Endothelial cell of umbilical vein (primary cell): ENCODE measurements around the gene CNTNAP2. TPM values are rescaled to one million over a fixed set of nuclear protein-coding genes. Genes with fewer than 3 reads are reported as not detected.

Experiments
- BruUV-seq: library from RNA; stranded (reverse); fragments of 400-500 nt; replicated peaks from 2 replicates; lab custom pipeline; 2021; lab: Mats Ljungman, UMichigan
- CTCF ChIA-PET: fragments of 300-600, 350-600 bp; sonication (Branson Sonifier 250); formaldehyde crosslinking; loops from one replicate; lab custom pipeline; 2021; ENCODE audit warnings: antibody characterized with exemption, inconsistent platforms; lab: Charles Lee
- POLR2A ChIA-PET: fragments of 300-600, 350-600 bp; sonication (Branson Sonifier 250); formaldehyde crosslinking; loops from one replicate; lab custom pipeline; 2021; ENCODE audit warnings: antibody characterized with exemption, inconsistent platforms; lab: Charles Lee
- DNase-seq: peaks from one replicate; pipeline ENCODE4 v3.0.0-alpha.2; 2011; ENCODE audit warnings: low read depth, low spot score
- FAIRE-seq: peaks from 2 replicates; lab custom pipeline; 2011; peaks lifted over from hg19 to GRCh38; lab: Jason Lieb, UNC
- H2AFZ ChIP-seq: 2 replicates; pipeline ENCODE4 v1.6.0; 2012; ENCODE audit warnings: low read depth, low read length, control low read depth, inconsistent platforms
- H3K27ac ChIP-seq: 2 replicates; pipeline ENCODE4 v1.5.1; 2011; ENCODE audit warnings: low read depth, mild to moderate bottlenecking, control low read depth, low read length, moderate library complexity; ENCODE audit not compliant: insufficient read depth
- H3K27me3 ChIP-seq, 2 experiments: 2 replicates each; pipeline versions ENCODE4 v1.6.0 to v1.6.1; 2011; ENCODE audit warnings: low read length in 2 of 2, mixed read lengths in 1 of 2; ENCODE audit not compliant: control insufficient read depth in 2 of 2, insufficient read depth in 2 of 2
- H3K36me3 ChIP-seq, 2 experiments: 2 replicates in 1 of 2; 3 replicates in 1 of 2; pipeline ENCODE4 v1.5.1; 2011; ENCODE audit warnings: low read length in 2 of 2, mild to moderate bottlenecking in 1 of 2, moderate library complexity in 1 of 2; ENCODE audit not compliant: control insufficient read depth in 2 of 2, insufficient read depth in 2 of 2; ENCODE audit errors: extremely low read depth in 1 of 2
- H3K4me1 ChIP-seq: 3 replicates; pipeline ENCODE4 v1.5.1; 2011; ENCODE audit warnings: mild to moderate bottlenecking, low read length; ENCODE audit not compliant: control insufficient read depth, insufficient read depth; ENCODE audit errors: extremely low read depth
- H3K4me2 ChIP-seq: 2 replicates; pipeline ENCODE4 v1.6.1; 2011; ENCODE audit warnings: low read length, control low read depth, mixed read lengths; ENCODE audit not compliant: insufficient read depth
- H3K4me3 ChIP-seq, 3 experiments: fragments of 200-600 bp in 1 of 3; sonication (generic), shearing (Covaris generic) in 1 of 3; replicated peaks in 1 of 3; 2 replicates each; pipeline ENCODE4 v1.5.1; 2011 to 2016; ENCODE audit warnings: control low read depth in 3 of 3, low read length in 3 of 3, mild to moderate bottlenecking in 2 of 3, inconsistent platforms in 1 of 3, low read depth in 1 of 3, moderate library complexity in 1 of 3; ENCODE audit not compliant: insufficient read depth in 1 of 3
- H3K79me2 ChIP-seq: 2 replicates; pipeline ENCODE4 v1.6.0; 2012; ENCODE audit warnings: low read length, inconsistent platforms; ENCODE audit not compliant: control insufficient read depth, insufficient read depth
- H3K9ac ChIP-seq: replicated peaks from 2 replicates; pipeline ENCODE3; 2011; ENCODE audit warnings: low read length, control low read depth; ENCODE audit not compliant: insufficient read depth; ENCODE audit errors: extremely low read depth
- H3K9me1 ChIP-seq: replicated peaks from 3 replicates; pipeline ENCODE4 v1.6.0; 2011; ENCODE audit warnings: mild to moderate bottlenecking, low read length; ENCODE audit not compliant: control insufficient read depth, insufficient read depth; ENCODE audit errors: extremely low read depth
- H3K9me3 ChIP-seq: replicated peaks from 2 replicates; pipeline ENCODE4 v1.5.1; 2012; ENCODE audit warnings: low read length, inconsistent platforms; ENCODE audit not compliant: control insufficient read depth, insufficient read depth
- H4K20me1 ChIP-seq: replicated peaks from 2 replicates; pipeline ENCODE3; 2011; ENCODE audit warnings: mild to moderate bottlenecking, low read length; ENCODE audit not compliant: control insufficient read depth, insufficient read depth; ENCODE audit errors: extremely low read depth
- EZH2 ChIP-seq: IDR thresholded peaks from 2 replicates; pipeline ENCODE4 v1.6.1; 2012; ENCODE audit warnings: borderline replicate concordance, low read depth, mild to moderate bottlenecking, moderate library complexity, low read length, inconsistent platforms; ENCODE audit not compliant: severe bottlenecking
- FOS ChIP-seq: IDR thresholded peaks from 2 replicates; pipeline ENCODE4 v1.6.1; 2011; ENCODE audit warnings: mild to moderate bottlenecking, low read length, moderate library complexity, borderline replicate concordance; ENCODE audit not compliant: insufficient read depth
- GATA2 ChIP-seq: IDR thresholded peaks from 2 replicates; pipeline ENCODE4 v1.7.0; 2011; ENCODE audit warnings: low read depth, mild to moderate bottlenecking, moderate library complexity, mixed read lengths, low read length; ENCODE audit not compliant: insufficient read length, insufficient read depth
- JUN ChIP-seq: IDR thresholded peaks from 2 replicates; pipeline ENCODE4 v1.6.1; 2011; ENCODE audit warnings: borderline replicate concordance, low read depth; ENCODE audit not compliant: insufficient read length, insufficient read depth
- MAX ChIP-seq: IDR thresholded peaks from 2 replicates; pipeline ENCODE4 v1.6.1; 2011; ENCODE audit not compliant: insufficient read depth, insufficient read length
- MYC ChIP-seq: IDR thresholded peaks from one replicate; pipeline ENCODE4 v1.6.1; 2011; ENCODE audit warnings: mild to moderate bottlenecking, low read depth, low read length
- POLR2A ChIP-seq: IDR thresholded peaks from 2 replicates; pipeline ENCODE4 v1.6.1; 2012; ENCODE audit warnings: low read depth, mild to moderate bottlenecking, control low read depth, low read length
- POLR2AphosphoS5 ChIP-seq: IDR thresholded peaks from 2 replicates; pipeline ENCODE4 v1.6.1; 2012; ENCODE audit warnings: low read depth, mild to moderate bottlenecking, control low read depth, low read length, moderate library complexity; ENCODE audit not compliant: insufficient read depth
- dilution Hi-C: fragments of 300-500 bp; cut with MboI; formaldehyde crosslinking; loops from one replicate; pipeline ENCODE4 v1.15.0; 2019; ENCODE audit warnings: low sequenced_read_pairs; ENCODE audit not compliant: extremely low pct_ligation_motif_present
- intact Hi-C: fragments of 100-400 bp; cut with micrococcal nuclease; formaldehyde crosslinking; loops from one replicate; pipeline ENCODE4 v1.10.0; 2022
- polyA plus RNA-seq, 4 experiments: library from polyadenylated mRNA; depleted of rRNA in 3 of 4; stranded (reverse) in 3 of 4; unstranded in 1 of 4; fragments of >200 nt; gene quantifications; 2 replicates each; pipeline versions ENCODE4 v1.2.1 to v1.2.3, GENCODE V29; 2011 to 2012; ENCODE audit warnings: missing spikeins in 1 of 4
- total RNA-seq: library from RNA; stranded (reverse); gene quantifications from 2 replicates; pipeline ENCODE4 v1.2.3, GENCODE V29; 2021
- TF ChIP-seq, protein P1 (sequence below), 2 donors: IDR thresholded peaks; 1 replicate in 1 of 2; 2 replicates in 1 of 2; pipeline ENCODE4 v1.5.1; 2011; ENCODE audit warnings: low read length in 2 of 2, mild to moderate bottlenecking in 2 of 2, moderate library complexity in 2 of 2, control low read depth in 1 of 2, inconsistent platforms in 1 of 2, low read depth in 1 of 2; ENCODE audit not compliant: insufficient read depth in 1 of 2; ENCODE audit errors: extremely low read depth in 1 of 2

CNTNAP2 gene
- total and polyA plus RNA-seq, 2 donors (not counting 3 experiments of a cell fraction or from before 2014, with no cell fraction given), result not detected

DNA sequence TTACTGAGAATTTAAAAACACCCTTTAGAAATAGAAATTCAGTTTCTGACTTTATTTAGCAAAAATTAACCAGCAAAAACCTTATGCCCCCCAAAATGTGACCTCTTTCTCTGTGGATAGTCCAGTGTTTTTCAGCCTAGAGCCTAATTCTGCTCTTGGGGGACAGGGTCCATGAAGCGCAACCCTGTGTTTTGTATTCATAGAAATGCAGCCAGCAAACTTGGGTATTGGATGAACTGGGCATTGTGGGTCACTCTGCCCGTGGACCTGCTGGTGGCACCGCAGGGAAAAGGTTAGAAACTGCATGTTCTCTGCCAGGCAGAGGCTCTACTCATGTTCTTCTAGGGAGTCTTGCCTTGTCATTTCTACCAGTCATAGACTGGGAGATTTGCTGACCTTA is 1686.5 kb downstream of the CNTNAP2 start:
- Histone ChIP-seq H3K27me3 (no peaks in the 10 kb centered on the region), H3K9ac (no peak overlapping the region), H3K4me1 (no peaks in the 10 kb centered on the region), H2AFZ (no peak overlapping the region), H3K4me2 (no peak overlapping the region), H3K9me3 (peaks cover 7% of the 10 kb centered on the region), H3K27ac (no peak overlapping the region), H3K4me3 (no peak overlapping the region), H3K36me3 (no peaks in the 10 kb centered on the region), H4K20me1 (no peaks in the 10 kb centered on the region), H3K9me1 (no peaks in the 10 kb centered on the region), H3K79me2 (no peaks in the 10 kb centered on the region)
- ChIA-PET CTCF (no interaction called here), POLR2A (no interaction called here)
- intact Hi-C loops, result no loop called here
- TF ChIP-seq JUN, result no peak
- TF ChIP-seq POLR2AphosphoS5, result no peak
- no peak for TF ChIP-seq FOS
- TF ChIP-seq, protein P1, sequence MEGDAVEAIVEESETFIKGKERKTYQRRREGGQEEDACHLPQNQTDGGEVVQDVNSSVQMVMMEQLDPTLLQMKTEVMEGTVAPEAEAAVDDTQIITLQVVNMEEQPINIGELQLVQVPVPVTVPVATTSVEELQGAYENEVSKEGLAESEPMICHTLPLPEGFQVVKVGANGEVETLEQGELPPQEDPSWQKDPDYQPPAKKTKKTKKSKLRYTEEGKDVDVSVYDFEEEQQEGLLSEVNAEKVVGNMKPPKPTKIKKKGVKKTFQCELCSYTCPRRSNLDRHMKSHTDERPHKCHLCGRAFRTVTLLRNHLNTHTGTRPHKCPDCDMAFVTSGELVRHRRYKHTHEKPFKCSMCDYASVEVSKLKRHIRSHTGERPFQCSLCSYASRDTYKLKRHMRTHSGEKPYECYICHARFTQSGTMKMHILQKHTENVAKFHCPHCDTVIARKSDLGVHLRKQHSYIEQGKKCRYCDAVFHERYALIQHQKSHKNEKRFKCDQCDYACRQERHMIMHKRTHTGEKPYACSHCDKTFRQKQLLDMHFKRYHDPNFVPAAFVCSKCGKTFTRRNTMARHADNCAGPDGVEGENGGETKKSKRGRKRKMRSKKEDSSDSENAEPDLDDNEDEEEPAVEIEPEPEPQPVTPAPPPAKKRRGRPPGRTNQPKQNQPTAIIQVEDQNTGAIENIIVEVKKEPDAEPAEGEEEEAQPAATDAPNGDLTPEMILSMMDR (IDR thresholded peaks at IDR 0.05; ENCODE audit: extremely low read depth in 1 of 2, insufficient read depth in 1 of 2, low read depth in 1 of 2, low read length in 2 of 2), result no peak
- no peak for TF ChIP-seq MAX
- dilution Hi-C loops, result no loop called here
- DNase-seq (no peak), FAIRE-seq (no peak)
- no TSS peak for BruUV-seq

DNA sequence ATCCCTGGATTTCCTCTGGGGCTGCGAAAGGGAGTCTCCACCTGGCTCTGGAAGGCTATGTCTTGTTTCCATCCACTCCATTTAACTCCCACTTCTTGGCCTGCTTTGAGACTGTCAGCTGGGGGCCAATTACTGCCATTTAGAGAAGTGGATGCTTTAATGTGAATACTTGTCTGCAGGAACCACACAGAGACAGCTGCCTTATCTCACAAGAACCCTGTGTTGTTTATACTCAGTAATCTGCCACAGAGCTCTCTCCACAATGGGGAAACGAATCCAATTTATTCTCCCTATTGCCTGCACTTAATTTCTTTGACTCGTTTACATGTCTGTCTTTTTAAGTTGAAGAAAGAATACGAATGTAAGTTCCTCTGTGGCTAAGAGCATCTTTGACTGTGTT is 1687.0 kb downstream of the CNTNAP2 start:
- no peaks in the 10 kb centered on the region for H3K79me2 ChIP-seq
- FAIRE-seq (no peak), DNase-seq (no peak)
- H3K4me2 ChIP-seq, result no peak overlapping the region
- no peaks in the 10 kb centered on the region for H3K9me1 ChIP-seq
- BruUV-seq, result no TSS peak
- no peaks in the 10 kb centered on the region for H4K20me1 ChIP-seq
- TF ChIP-seq EZH2 (no peak), FOS (no peak), POLR2AphosphoS5 (no peak), POLR2A (no peak), MYC (no peak), MAX (no peak), GATA2 (no peak), JUN (no peak)
- TF ChIP-seq, protein P1 (IDR thresholded peaks at IDR 0.05; ENCODE audit: extremely low read depth in 1 of 2, insufficient read depth in 1 of 2, low read depth in 1 of 2, low read length in 2 of 2), result no peak
- no peaks in the 10 kb centered on the region for H3K27me3 ChIP-seq
- intact Hi-C loops, result no loop called here
- no peaks in the 10 kb centered on the region for H3K4me1 ChIP-seq
- dilution Hi-C loops, result no loop called here
- H3K36me3 ChIP-seq, result no peaks in the 10 kb centered on the region
- POLR2A ChIA-PET, result no interaction called here
- H3K27ac ChIP-seq, result no peak overlapping the region
- no peak overlapping the region for H3K9ac ChIP-seq
- no peak overlapping the region for H3K4me3 ChIP-seq
- peaks cover 7% of the 10 kb centered on the region for H3K9me3 ChIP-seq
- CTCF ChIA-PET, result no interaction called here
- H2AFZ ChIP-seq, result no peak overlapping the region
